ENCODE measurements around the gene FRMD4B. TPM values are rescaled to one million over a fixed set of nuclear protein-coding genes. Genes with fewer than 3 reads are reported as not detected.
"Not testable (repeated sequence)": the region's sequence is repeated elsewhere in the genome, so short reads cannot be mapped to it uniquely, and the experiment has no call there.

Gene FRMD4B
- polyA plus RNA-seq, 1 experiment = 0.09 TPM

DNA sequence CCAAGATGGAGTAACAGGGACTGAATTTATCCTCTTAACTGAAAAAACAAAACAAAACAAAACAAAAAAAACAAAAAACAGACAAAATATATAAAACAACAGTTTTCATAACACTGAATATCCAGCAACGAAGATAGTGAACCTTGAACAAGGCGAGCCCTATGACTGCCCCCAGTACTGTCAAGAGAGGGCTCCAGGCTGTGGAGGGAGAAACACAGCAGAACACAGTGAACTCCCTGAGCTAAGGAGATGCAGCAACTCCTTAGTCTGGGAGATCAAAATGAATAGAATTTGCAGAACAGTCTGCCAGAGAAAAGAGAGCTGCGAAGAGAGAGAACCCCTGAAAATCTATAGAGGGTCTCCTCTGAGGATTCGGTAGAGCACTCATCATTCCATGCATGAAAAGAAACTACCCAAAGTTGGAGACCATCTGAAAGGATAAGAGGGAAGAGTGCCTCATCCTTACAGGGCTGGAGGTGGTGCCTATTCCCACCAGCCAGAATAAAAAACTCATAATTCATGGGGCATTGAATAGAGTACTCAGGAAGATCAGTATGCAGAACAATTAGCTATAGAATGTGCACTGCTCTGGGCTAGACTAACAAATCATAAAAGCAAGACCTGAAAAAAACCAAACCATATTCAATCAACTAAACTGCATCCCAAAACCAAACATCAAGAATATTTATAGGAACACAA, 101.8 kb downstream of the FRMD4B start:
- Histone ChIP-seq H3K36me3 (ENCODE audit: control insufficient read depth, insufficient read depth, low read length) (no peaks in the 10 kb centered on the region), H3K4me3 (ENCODE audit: low read depth, low read length) (no peak overlapping the region), H3K27me3 (ENCODE audit: control insufficient read depth, insufficient read depth, low read length) (no peaks in the 10 kb centered on the region)
- TF ChIP-seq, protein P1, sequence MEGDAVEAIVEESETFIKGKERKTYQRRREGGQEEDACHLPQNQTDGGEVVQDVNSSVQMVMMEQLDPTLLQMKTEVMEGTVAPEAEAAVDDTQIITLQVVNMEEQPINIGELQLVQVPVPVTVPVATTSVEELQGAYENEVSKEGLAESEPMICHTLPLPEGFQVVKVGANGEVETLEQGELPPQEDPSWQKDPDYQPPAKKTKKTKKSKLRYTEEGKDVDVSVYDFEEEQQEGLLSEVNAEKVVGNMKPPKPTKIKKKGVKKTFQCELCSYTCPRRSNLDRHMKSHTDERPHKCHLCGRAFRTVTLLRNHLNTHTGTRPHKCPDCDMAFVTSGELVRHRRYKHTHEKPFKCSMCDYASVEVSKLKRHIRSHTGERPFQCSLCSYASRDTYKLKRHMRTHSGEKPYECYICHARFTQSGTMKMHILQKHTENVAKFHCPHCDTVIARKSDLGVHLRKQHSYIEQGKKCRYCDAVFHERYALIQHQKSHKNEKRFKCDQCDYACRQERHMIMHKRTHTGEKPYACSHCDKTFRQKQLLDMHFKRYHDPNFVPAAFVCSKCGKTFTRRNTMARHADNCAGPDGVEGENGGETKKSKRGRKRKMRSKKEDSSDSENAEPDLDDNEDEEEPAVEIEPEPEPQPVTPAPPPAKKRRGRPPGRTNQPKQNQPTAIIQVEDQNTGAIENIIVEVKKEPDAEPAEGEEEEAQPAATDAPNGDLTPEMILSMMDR (IDR thresholded peaks at IDR 0.05; ENCODE audit: insufficient read depth, low read depth, low read length) = no peak
- DNase-seq (ENCODE audit: low read depth) = no peak
- POLR2A ChIA-PET = no interaction called here
- CTCF ChIA-PET = no interaction called here

DNA sequence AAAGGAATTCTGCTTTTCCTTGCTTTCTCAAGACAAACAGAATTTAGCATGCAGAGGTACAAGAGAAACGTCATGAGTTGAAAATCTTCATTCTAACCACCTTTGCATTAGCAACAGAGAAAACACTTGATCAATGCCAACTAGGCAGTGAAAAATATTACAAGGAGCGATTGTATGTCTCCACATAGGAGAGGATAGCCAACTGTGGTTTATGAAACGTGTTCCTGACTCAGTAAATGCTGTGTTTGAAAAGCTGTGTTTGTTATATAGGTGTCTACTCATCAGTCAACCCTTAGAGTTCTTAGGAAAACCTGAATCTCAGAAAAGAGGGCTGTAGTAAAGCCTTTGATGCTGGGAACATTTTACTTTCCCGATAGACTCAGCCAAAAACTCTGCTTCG, 102.4 kb downstream of the FRMD4B start:
- DNase-seq (ENCODE audit: low read depth) = no peak
- TF ChIP-seq, protein P1 (IDR thresholded peaks at IDR 0.05; ENCODE audit: insufficient read depth, low read depth, low read length) = no peak
- CTCF ChIA-PET = interaction anchor here (1.9 kb wide), 1 partner anchor 23 kb away, joined by 7 read pairs; no protein-coding TSS in a partner anchor
- Histone ChIP-seq H3K36me3 (ENCODE audit: control insufficient read depth, insufficient read depth, low read length) (no peaks in the 10 kb centered on the region), H3K4me3 (ENCODE audit: low read depth, low read length) (no peak overlapping the region), H3K27me3 (ENCODE audit: control insufficient read depth, insufficient read depth, low read length) (no peaks in the 10 kb centered on the region)
- POLR2A ChIA-PET = no interaction called here

DNA sequence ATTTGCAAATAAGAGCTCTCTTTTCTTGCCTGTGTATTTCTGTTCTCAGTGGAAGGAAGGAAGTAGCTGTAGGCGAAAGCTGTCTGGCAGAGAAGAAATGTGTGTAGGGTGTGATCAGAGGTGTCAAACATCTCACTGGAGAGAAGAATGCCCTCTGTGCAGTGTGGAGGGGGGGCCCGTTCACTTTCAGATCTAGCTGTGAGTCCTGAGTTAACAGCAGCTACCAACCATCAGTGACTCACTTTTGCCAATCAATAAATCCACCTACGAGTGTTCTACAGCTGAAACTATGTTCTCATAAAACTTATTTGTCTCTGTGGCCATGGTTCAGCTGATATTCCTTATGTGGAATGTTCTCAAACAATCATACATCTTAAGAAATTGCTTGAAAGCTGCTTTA, 103.7 kb downstream of the FRMD4B start:
- DNase-seq (ENCODE audit: low read depth) = no peak
- Histone ChIP-seq H3K4me3 (ENCODE audit: low read depth, low read length) (no peak overlapping the region), H3K36me3 (ENCODE audit: control insufficient read depth, insufficient read depth, low read length) (no peaks in the 10 kb centered on the region), H3K27me3 (ENCODE audit: control insufficient read depth, insufficient read depth, low read length) (no peaks in the 10 kb centered on the region)
- ChIA-PET CTCF (interaction anchor here (1.0 to 1.9 kb wide), 3 partner anchors 12 to 120 kb away, joined by 4 to 7 read pairs (median 5); no protein-coding TSS in a partner anchor), POLR2A (no interaction called here)
- TF ChIP-seq, protein P1 (IDR thresholded peaks at IDR 0.05; ENCODE audit: insufficient read depth, low read depth, low read length) = no peak

- POLR2A ChIA-PET; DNase-seq (ENCODE audit: low read depth); H3K4me3 ChIP-seq (ENCODE audit: low read depth, low read length); H3K27me3 ChIP-seq (ENCODE audit: control insufficient read depth, insufficient read depth, low read length); H3K36me3 ChIP-seq (ENCODE audit: control insufficient read depth, insufficient read depth, low read length): not testable (repeated sequence)
- CTCF ChIA-PET = interaction anchor here (0.7 kb wide), 1 partner anchor 13 kb away, joined by 4 read pairs; no protein-coding TSS in a partner anchor
Observed at GRCh38 chr3:69277403-69277802, 108.5 kb downstream of the FRMD4B start.

DNA sequence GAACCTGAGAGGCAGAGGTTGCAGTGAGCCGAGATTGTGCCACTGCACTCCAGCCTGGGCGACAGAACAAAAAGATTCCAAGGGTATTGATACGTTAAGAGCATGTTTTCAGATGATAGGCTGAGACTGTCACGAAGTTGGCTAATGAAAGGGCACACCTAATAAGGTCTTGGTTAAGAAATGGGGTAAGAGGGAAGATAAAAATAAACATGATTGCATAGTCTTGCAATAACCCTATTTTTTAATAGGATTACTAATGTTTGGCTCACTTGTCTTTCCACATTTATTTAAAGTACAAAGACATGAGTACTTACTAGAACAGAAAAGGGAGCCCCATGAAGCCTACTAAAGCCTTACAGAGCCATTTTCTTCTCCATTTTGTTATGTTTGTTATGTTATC, 109.0 kb downstream of the FRMD4B start:
- TF ChIP-seq, protein P1 (IDR thresholded peaks at IDR 0.05; ENCODE audit: insufficient read depth, low read depth, low read length) = no peak
- ChIA-PET CTCF (no interaction called here), POLR2A (no interaction called here)
- Histone ChIP-seq H3K27me3 (ENCODE audit: control insufficient read depth, insufficient read depth, low read length) (no peaks in the 10 kb centered on the region), H3K4me3 (ENCODE audit: low read depth, low read length) (no peak overlapping the region), H3K36me3 (ENCODE audit: control insufficient read depth, insufficient read depth, low read length) (no peaks in the 10 kb centered on the region)
- no peak for DNase-seq (ENCODE audit: low read depth)

- H3K36me3 ChIP-seq (ENCODE audit: control insufficient read depth, insufficient read depth, low read length); POLR2A ChIA-PET; DNase-seq (ENCODE audit: low read depth); H3K4me3 ChIP-seq (ENCODE audit: low read depth, low read length); H3K27me3 ChIP-seq (ENCODE audit: control insufficient read depth, insufficient read depth, low read length): not testable (repeated sequence)
- CTCF ChIA-PET = interaction anchor here (0.6 kb wide), 1 partner anchor 13 kb away, joined by 3 read pairs; no protein-coding TSS in a partner anchor
Observed at GRCh38 chr3:69276191-69276590, 109.7 kb downstream of the FRMD4B start.

Data from BJ (cell line).